DOHH2 (cell line): Measurements from ENCODE around the gene PKD2.

Source experiments
- H3F3A ChIP-seq: fragments of 200-600 bp; sonication (generic), shearing (Covaris generic); 2 replicates; pipeline ENCODE4 v1.6.0; 2016; ENCODE audit warnings: antibody characterized with exemption, mild to moderate bottlenecking; ENCODE audit not compliant: control insufficient read depth, insufficient read depth
- H3K27ac ChIP-seq: fragments of 200-600 bp; sonication (generic); 2 replicates; pipeline ENCODE4 v1.5.1; 2014; ENCODE audit warnings: low read depth, mild to moderate bottlenecking, low read length, moderate library complexity
- H3K27me3 ChIP-seq: fragments of 200-600 bp; sonication (generic); 2 replicates; pipeline ENCODE4 v1.6.1; 2014; ENCODE audit warnings: mild to moderate bottlenecking, low read length, mixed read lengths; ENCODE audit not compliant: control insufficient read depth
- H3K36me3 ChIP-seq: fragments of 200-600 bp; sonication (generic); 2 replicates; pipeline ENCODE4 v1.6.1; 2014; ENCODE audit warnings: mild to moderate bottlenecking, low read length, moderate library complexity, mixed read lengths; ENCODE audit not compliant: control insufficient read depth
- H3K4me1 ChIP-seq: fragments of 200-600 bp; sonication (generic); 2 replicates; pipeline ENCODE4 v1.6.1; 2014; ENCODE audit warnings: mild to moderate bottlenecking, low read length, mixed read lengths; ENCODE audit not compliant: control insufficient read depth
- H3K4me2 ChIP-seq: fragments of 200-600 bp; sonication (generic); 2 replicates; pipeline ENCODE4 v1.6.0; 2014; ENCODE audit warnings: mild to moderate bottlenecking, low read length, moderate library complexity
- H3K4me3 ChIP-seq: fragments of 200-600 bp; sonication (generic); 2 replicates; pipeline ENCODE4 v1.5.1; 2014; ENCODE audit warnings: mild to moderate bottlenecking, low read length, mixed read lengths
- H3K79me2 ChIP-seq: fragments of 200-600 bp; sonication (generic); 2 replicates; pipeline ENCODE4 v1.6.1; 2014; ENCODE audit warnings: mild to moderate bottlenecking, low read length, mixed read lengths; ENCODE audit not compliant: control insufficient read depth
- H3K9me2 ChIP-seq: fragments of 200-600 bp; sonication (generic); replicated peaks from 2 replicates; pipeline ENCODE4 v1.6.1; 2014; ENCODE audit warnings: mild to moderate bottlenecking, low read length, mixed read lengths; ENCODE audit not compliant: control insufficient read depth
- H3K9me3 ChIP-seq: fragments of 200-600 bp; sonication (generic); 2 replicates; pipeline ENCODE4 v1.6.1; 2014; ENCODE audit warnings: antibody characterized with exemption, low read length, mixed read lengths; ENCODE audit not compliant: control insufficient read depth, insufficient read depth
- H4K20me1 ChIP-seq: fragments of 200-600 bp; sonication (generic); 2 replicates; pipeline ENCODE4 v1.6.0; 2014; ENCODE audit warnings: low read depth, mild to moderate bottlenecking, antibody characterized with exemption, low read length, moderate library complexity; ENCODE audit not compliant: control insufficient read depth, insufficient read depth
- CTCF ChIP-seq: fragments of 200-600 bp; sonication (generic); IDR thresholded peaks from one replicate; pipeline ENCODE4 v1.5.1; 2014; ENCODE audit warnings: antibody characterized with exemption, mild to moderate bottlenecking, low read depth, low read length; ENCODE audit not compliant: poor library complexity, severe bottlenecking
- EZH2phosphoT487 ChIP-seq: fragments of 200-600 bp; sonication (generic); IDR thresholded peaks from 2 replicates; pipeline ENCODE4 v1.6.1; 2017; ENCODE audit warnings: borderline replicate concordance, mild to moderate bottlenecking, antibody characterized with exemption, low read length, moderate library complexity, mixed read lengths

PKD2 gene

GRCh38 chr4:88037447-88037846 is 30.0 kb downstream of the PKD2 start:
- TF ChIP-seq EZH2phosphoT487: no peak
- TF ChIP-seq CTCF: no peak
- Histone ChIP-seq H3K9me3 (no peaks in the 10 kb centered on the region), H3K27me3 (no peaks in the 10 kb centered on the region), H4K20me1 (peaks cover 4% of the 10 kb centered on the region), H3K79me2 (no peaks in the 10 kb centered on the region; the same call in 1 of the 2 replicates), H3K27ac (no peak overlapping the region), H3K4me3 (no peak overlapping the region), H3K4me1 (no peaks in the 10 kb centered on the region), H3F3A (no peaks in the 10 kb centered on the region), H3K4me2 (no peak overlapping the region), H3K9me2 (no peaks in the 10 kb centered on the region), H3K36me3 (peaks cover 87% of the 10 kb centered on the region)

DNA sequence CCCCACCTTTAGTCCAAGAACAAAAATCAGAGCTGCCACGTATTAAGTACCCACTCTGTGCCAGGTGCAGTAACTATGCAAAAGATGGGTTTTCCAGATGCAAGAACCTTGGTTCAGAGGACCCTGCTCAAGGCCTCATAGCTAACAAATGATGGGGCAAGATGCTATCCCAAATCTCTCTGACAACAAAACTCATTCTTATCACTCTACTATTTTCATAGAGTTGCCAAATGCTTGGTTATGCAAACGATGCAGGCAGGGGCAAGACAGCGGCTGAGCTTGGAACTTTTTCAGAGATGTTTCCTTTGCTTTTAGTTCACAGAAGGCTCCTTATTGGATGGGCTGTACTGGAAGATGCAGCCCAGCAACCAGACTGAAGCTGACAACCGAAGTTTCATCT is 30.5 kb downstream of the PKD2 start:
- Histone ChIP-seq H3F3A (no peaks in the 10 kb centered on the region), H3K4me2 (no peak overlapping the region), H4K20me1 (peaks cover 4% of the 10 kb centered on the region), H3K9me2 (no peaks in the 10 kb centered on the region), H3K4me1 (no peaks in the 10 kb centered on the region), H3K27ac (no peak overlapping the region), H3K36me3 (peaks cover 87% of the 10 kb centered on the region), H3K4me3 (no peak overlapping the region), H3K79me2 (no peaks in the 10 kb centered on the region; the same call in 1 of the 2 replicates), H3K9me3 (no peaks in the 10 kb centered on the region), H3K27me3 (no peaks in the 10 kb centered on the region)
- TF ChIP-seq CTCF: no peak
- no peak for TF ChIP-seq EZH2phosphoT487

- Histone ChIP-seq H3K9me3 (no peaks in the 10 kb centered on the region), H4K20me1 (no peaks in the 10 kb centered on the region), H3K36me3 (peaks cover 95% of the 10 kb centered on the region), H3K4me1 (no peaks in the 10 kb centered on the region), H3K9me2 (no peaks in the 10 kb centered on the region), H3K4me3 (no peak overlapping the region), H3K79me2 (no peaks in the 10 kb centered on the region), H3K4me2 (no peak overlapping the region), H3F3A (no peaks in the 10 kb centered on the region), H3K27me3 (no peaks in the 10 kb centered on the region), H3K27ac (no peak overlapping the region)
- TF ChIP-seq EZH2phosphoT487: no peak
- TF ChIP-seq CTCF: no peak
These were observed 33.3 kb downstream of the PKD2 start for GRCh38 chr4:88040707-88041106.

DNA sequence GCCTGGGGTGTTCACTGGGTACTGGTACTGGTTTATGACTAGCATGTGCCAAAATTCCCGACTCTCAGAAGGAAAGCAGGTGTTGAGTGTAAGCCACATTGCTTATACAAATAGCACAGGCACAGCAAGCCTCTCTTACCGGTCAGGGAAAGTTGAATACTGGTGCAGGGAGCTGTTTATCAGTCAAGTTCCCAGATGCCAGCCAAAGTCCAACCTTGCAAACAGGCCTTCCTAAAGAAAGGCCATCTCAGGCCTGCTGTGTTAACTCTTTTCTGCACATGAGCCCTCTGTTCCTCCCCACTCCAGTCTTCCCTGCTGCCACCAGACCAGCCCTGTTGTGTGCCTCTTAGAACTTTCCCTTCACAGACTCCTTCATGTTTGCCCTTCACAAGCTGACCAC is 34.2 kb downstream of the PKD2 start:
- no peaks in the 10 kb centered on the region for H3K27me3 ChIP-seq
- H3K4me2 ChIP-seq: no peak overlapping the region
- no peak overlapping the region for H3K27ac ChIP-seq
- no peaks in the 10 kb centered on the region for H3K9me3 ChIP-seq
- H3K9me2 ChIP-seq: no peaks in the 10 kb centered on the region
- H3K4me3 ChIP-seq: no peak overlapping the region
- TF ChIP-seq EZH2phosphoT487 (no peak), CTCF (no peak)
- H3F3A ChIP-seq: no peaks in the 10 kb centered on the region
- no peaks in the 10 kb centered on the region for H3K79me2 ChIP-seq
- H3K4me1 ChIP-seq: no peaks in the 10 kb centered on the region
- H4K20me1 ChIP-seq: no peaks in the 10 kb centered on the region
- H3K36me3 ChIP-seq: peaks cover 95% of the 10 kb centered on the region
